ENCODE measurements around the gene CDCA7. TPM values are rescaled to one million over a fixed set of nuclear protein-coding genes. Genes with fewer than 3 reads are reported as not detected.

The CDCA7 gene
- polyA plus RNA-seq, 1 of the 3 experiments (the other 2 are of a cell fraction) = 19.1 TPM

GRCh38 chr2:173393186-173393585 lies 38.5 kb downstream of the CDCA7 start:
- no peak for DNase-seq
- H3K9me2 ChIP-seq = no peaks in the 10 kb centered on the region
- WGBS (ENCODE audit: low lambda C conversion rate) = 60% methylated on average over 1 of the region's 1 CpG
- H3K36me3 ChIP-seq (replicated peaks in 1 of 2; ENCODE audit: control insufficient read depth in 1 of 2, insufficient read depth in 2 of 2, low read length in 1 of 2) = no peaks in the 10 kb centered on the region
- H3K79me2 ChIP-seq (ENCODE audit: insufficient read depth) = no peaks in the 10 kb centered on the region
- TF ChIP-seq POLR2AphosphoS5 (IDR thresholded peaks at IDR 0.05; ENCODE audit: low read depth, low read length) (no peak), ZBTB33 (IDR thresholded peaks at IDR 0.05; ENCODE audit: borderline replicate concordance, low read depth) (no peak), USF2 (IDR thresholded peaks at IDR 0.05; ENCODE audit: borderline replicate concordance, low read depth, low read length) (no peak), YY1 (IDR thresholded peaks at IDR 0.05; ENCODE audit: low read depth) (no peak), RCOR1 (IDR thresholded peaks at IDR 0.05; ENCODE audit: low read length) (no peak), RFX5 (IDR thresholded peaks at IDR 0.05; ENCODE audit: low read length) (no peak), RXRA (IDR thresholded peaks at IDR 0.05; ENCODE audit: borderline replicate concordance, low read depth) (no peak), PBX3 (IDR thresholded peaks at IDR 0.05) (no peak), NRF1 (IDR thresholded peaks at IDR 0.05; ENCODE audit: low read depth, low read length) (no peak), TCF12 (IDR thresholded peaks at IDR 0.05) (no peak), GATA2 (CRISPR knock-in tag; IDR thresholded peaks at IDR 0.05) (no peak), FOXJ3 (CRISPR knock-in tag; IDR thresholded peaks at IDR 0.05) (no peak), EP300 (IDR thresholded peaks at IDR 0.05; ENCODE audit: borderline replicate concordance in 1 of 2, low read depth in 1 of 2, low read length in 1 of 2) (no peak), TEAD4 (IDR thresholded peaks at IDR 0.05; ENCODE audit: borderline replicate concordance, insufficient read depth) (no peak), CHD2 (IDR thresholded peaks at IDR 0.05; ENCODE audit: low read length, partially characterized antibody) (no peak), MAX (IDR thresholded peaks at IDR 0.05; ENCODE audit: low read depth) (no peak), USF1 (IDR thresholded peaks at IDR 0.05; ENCODE audit: borderline replicate concordance, low read depth) (no peak), RAD21 (IDR thresholded peaks at IDR 0.05; ENCODE audit: low read length) (no peak), MXI1 (IDR thresholded peaks at IDR 0.05; ENCODE audit: low read depth, low read length) (no peak)
- CTCF ChIA-PET = no interaction called here
- POLR2A ChIA-PET = no interaction called here
- no peaks in the 10 kb centered on the region for H3K9me3 ChIP-seq
- no peaks in the 10 kb centered on the region for H3K4me1 ChIP-seq (ENCODE audit: control insufficient read depth in 1 of 2, insufficient read depth in 2 of 2, low read depth in 1 of 2, low read length in 1 of 2)
- no peak overlapping the region for H3K9ac ChIP-seq
- no peak overlapping the region for H3K4me2 ChIP-seq
- H2AFZ ChIP-seq (ENCODE audit: low read depth) = no peak overlapping the region
- H4K20me1 ChIP-seq (ENCODE audit: insufficient read depth) = no peaks in the 10 kb centered on the region
- no peak overlapping the region for H3K27ac ChIP-seq (ENCODE audit: low read depth in 2 of 2, low read length in 1 of 2)
- no peaks in the 10 kb centered on the region for H3F3A ChIP-seq (replicated peaks; ENCODE audit: insufficient read depth)
- no peak overlapping the region for H3K4me3 ChIP-seq (ENCODE audit: low read depth in 2 of 2, low read length in 1 of 2)
- H3K27me3 ChIP-seq (ENCODE audit: insufficient read depth) = peaks cover 9% of the 10 kb centered on the region; the same call in 1 of the 2 replicates
